Osteoblast (primary cell): ENCODE data around the gene ARHGAP18. TPM values are rescaled to one million over a fixed set of nuclear protein-coding genes. Genes with fewer than 3 reads are reported as not detected.

Source experiments
- DNase-seq: peaks from one replicate; pipeline ENCODE4 v3.0.0; 2011; ENCODE audit warnings: low spot score, mixed read lengths; ENCODE audit not compliant: insufficient read length; ENCODE audit errors: missing footprints
- H2AFZ ChIP-seq: 2 replicates; pipeline ENCODE4 v1.6.0; 2011; ENCODE audit warnings: mild to moderate bottlenecking, low read length
- H3K27ac ChIP-seq: 2 replicates; pipeline ENCODE4 v1.5.1; 2011; ENCODE audit warnings: mild to moderate bottlenecking, low read depth, low read length, moderate library complexity
- H3K27me3 ChIP-seq: 2 replicates; pipeline ENCODE4 v1.6.0; 2012; ENCODE audit warnings: mild to moderate bottlenecking, control low read depth, inconsistent platforms, low read length, moderate library complexity; ENCODE audit not compliant: insufficient read depth
- H3K36me3 ChIP-seq: 2 replicates; pipeline ENCODE4 v1.5.1; 2011; ENCODE audit warnings: mild to moderate bottlenecking, low read length, control low read depth, moderate library complexity; ENCODE audit not compliant: insufficient read depth
- H3K4me1 ChIP-seq: 2 replicates; pipeline ENCODE4 v1.5.1; 2011; ENCODE audit warnings: mild to moderate bottlenecking, low read length, control low read depth, moderate library complexity; ENCODE audit not compliant: insufficient read depth
- H3K4me2 ChIP-seq: 2 replicates; pipeline ENCODE4 v1.6.0; 2011; ENCODE audit warnings: mild to moderate bottlenecking, low read length; ENCODE audit not compliant: insufficient read depth
- H3K4me3 ChIP-seq: fragments of 200-600 bp; sonication (generic); 3 replicates; pipeline ENCODE4 v1.5.1; 2012; ENCODE audit warnings: mild to moderate bottlenecking, low read length, inconsistent platforms; ENCODE audit not compliant: insufficient read depth
- H3K79me2 ChIP-seq: 2 replicates; pipeline ENCODE4 v1.6.0; 2012; ENCODE audit warnings: mild to moderate bottlenecking, low read length, control low read depth, inconsistent platforms; ENCODE audit not compliant: insufficient read depth
- H3K9me3 ChIP-seq: 2 replicates; pipeline ENCODE4 v1.5.1; 2011; ENCODE audit warnings: low read depth, low read length, control low read depth
- H4K20me1 ChIP-seq: 2 replicates; pipeline ENCODE4 v1.6.0; 2012; ENCODE audit warnings: mild to moderate bottlenecking, low read length, control low read depth; ENCODE audit not compliant: insufficient read depth
- CTCF ChIP-seq: IDR thresholded peaks from 2 replicates; pipeline ENCODE4 v1.5.1; 2011; ENCODE audit warnings: mild to moderate bottlenecking, low read depth, low read length, moderate library complexity; ENCODE audit errors: extremely low read depth
- total RNA-seq: library from RNA; depleted of rRNA; stranded (reverse); fragments of >200 nt; gene quantifications from 2 replicates; pipeline ENCODE4 v1.2.3, GENCODE V29; 2012

ARHGAP18 gene
- total RNA-seq, 1 donor: 21.0 TPM

GRCh38 chr6:129686941-129687627, 22.9 kb downstream of the ARHGAP18 start:
- Histone ChIP-seq H3K4me2 (peak overlapping the region; percentile 20), H3K4me3 (no peak overlapping the region), H4K20me1 (no peaks in the 10 kb centered on the region), H3K9me3 (no peaks in the 10 kb centered on the region), H3K79me2 (peaks cover 75% of the 10 kb centered on the region), H3K27me3 (no peaks in the 10 kb centered on the region), H3K4me1 (peaks cover 58% of the 10 kb centered on the region), H3K36me3 (no peaks in the 10 kb centered on the region), H2AFZ (no peak overlapping the region), H3K27ac (peak overlapping the region; percentile 60)
- DNase-seq: peak; percentile 48
- TF ChIP-seq CTCF: no peak

DNA sequence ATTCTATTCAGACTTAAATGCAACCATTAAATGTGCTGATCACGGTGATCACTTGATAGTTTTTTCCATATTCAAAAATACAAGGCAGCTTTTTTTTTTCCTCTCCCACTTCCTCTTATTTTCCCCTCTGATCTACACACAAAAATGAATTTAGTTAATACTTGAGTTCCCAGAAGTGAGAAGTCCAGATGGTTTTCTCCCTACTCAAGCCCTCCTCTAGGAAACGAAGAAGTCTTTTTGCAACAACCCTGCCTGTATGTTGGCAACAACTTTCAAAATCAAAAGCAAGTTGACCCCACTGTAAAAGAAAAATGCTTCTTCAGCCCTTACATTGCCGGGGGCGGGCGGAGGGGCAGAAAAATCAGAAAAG, 24.3 kb downstream of the ARHGAP18 start:
- no peak for DNase-seq
- Histone ChIP-seq H3K36me3 (no peaks in the 10 kb centered on the region), H3K79me2 (peaks cover 75% of the 10 kb centered on the region), H2AFZ (no peak overlapping the region), H3K4me1 (peaks cover 60% of the 10 kb centered on the region), H3K9me3 (no peaks in the 10 kb centered on the region), H3K4me3 (no peak overlapping the region), H3K27me3 (no peaks in the 10 kb centered on the region), H4K20me1 (no peaks in the 10 kb centered on the region), H3K27ac (peak overlapping the region; percentile 68), H3K4me2 (no peak overlapping the region)
- no peak for TF ChIP-seq CTCF

GRCh38 chr6:129684903-129685661, 24.9 kb downstream of the ARHGAP18 start:
- Histone ChIP-seq H3K36me3 (no peaks in the 10 kb centered on the region), H3K9me3 (no peaks in the 10 kb centered on the region), H3K27me3 (no peaks in the 10 kb centered on the region), H4K20me1 (no peaks in the 10 kb centered on the region), H3K4me2 (no peak overlapping the region), H3K4me1 (peaks cover 63% of the 10 kb centered on the region), H3K79me2 (peaks cover 76% of the 10 kb centered on the region), H3K4me3 (no peak overlapping the region), H2AFZ (no peak overlapping the region), H3K27ac (peak overlapping the region; percentile 68)
- no peak for TF ChIP-seq CTCF
- no peak for DNase-seq

DNA sequence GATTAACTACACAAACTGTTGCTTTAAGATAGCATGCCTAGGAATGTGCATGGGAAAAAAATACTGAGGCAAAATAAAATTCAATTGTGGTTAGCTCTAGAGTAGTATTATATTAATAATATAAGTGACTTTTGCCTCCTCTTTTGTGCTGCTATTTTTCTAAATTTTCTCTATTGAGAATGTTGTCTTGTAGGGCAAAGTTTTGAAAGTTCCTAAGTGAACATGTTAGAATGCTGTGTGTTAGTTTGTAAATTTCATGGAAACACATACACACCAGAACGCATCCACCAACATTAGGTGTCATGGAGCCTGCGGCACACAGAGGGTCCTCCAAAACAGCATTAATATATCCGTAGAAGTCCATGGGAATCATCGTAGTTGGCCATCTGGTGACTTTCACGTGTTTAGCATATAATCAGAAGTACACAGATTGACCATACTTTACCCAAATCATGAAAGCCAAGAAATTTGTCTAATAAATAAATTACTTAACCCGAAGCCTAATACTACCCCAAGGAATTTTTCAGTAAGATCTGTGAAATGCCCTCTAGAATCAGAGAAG, 25.6 kb downstream of the ARHGAP18 start:
- Histone ChIP-seq H2AFZ (no peak overlapping the region), H3K79me2 (peaks cover 76% of the 10 kb centered on the region), H3K27ac (peak overlapping the region; percentile 68), H3K9me3 (no peaks in the 10 kb centered on the region), H3K4me3 (no peak overlapping the region), H3K36me3 (no peaks in the 10 kb centered on the region), H3K4me1 (peaks cover 63% of the 10 kb centered on the region), H3K27me3 (no peaks in the 10 kb centered on the region), H3K4me2 (peak overlapping the region; percentile 40), H4K20me1 (no peaks in the 10 kb centered on the region)
- DNase-seq: no peak
- TF ChIP-seq CTCF: no peak
